MM.1S (cell line): Measurements from ENCODE around the gene VSTM4.

Experiments
- DNase-seq: peaks from one replicate; pipeline ENCODE4 v3.0.0-alpha.2; 2015
- H2AFZ ChIP-seq: fragments of 300-600 bp; sonication (generic); 2 replicates; pipeline ENCODE4 v1.6.0; 2016; ENCODE audit warnings: antibody characterized with exemption, low read length
- H3F3A ChIP-seq: fragments of 300-600 bp; sonication (generic); 2 replicates; pipeline ENCODE4 v1.6.1; 2016; ENCODE audit warnings: mild to moderate bottlenecking, antibody characterized with exemption, low read length, moderate library complexity, mixed read lengths; ENCODE audit not compliant: insufficient read depth
- H3K27ac ChIP-seq: fragments of 300-600 bp; sonication (generic); 2 replicates; pipeline ENCODE4 v1.5.1; 2016; ENCODE audit warnings: mild to moderate bottlenecking, low read length
- H3K27me3 ChIP-seq: fragments of 300-600 bp; sonication (generic); replicated peaks from 2 replicates; pipeline ENCODE4 v1.6.0; 2016; ENCODE audit warnings: low read length; ENCODE audit not compliant: insufficient read depth
- H3K36me3 ChIP-seq: fragments of 300-600 bp; sonication (generic); replicated peaks from 2 replicates; pipeline ENCODE4 v1.6.1; 2016; ENCODE audit warnings: mild to moderate bottlenecking, low read length, mixed read lengths; ENCODE audit not compliant: insufficient read depth
- H3K4me1 ChIP-seq: fragments of 300-600 bp; sonication (generic); 2 replicates; pipeline ENCODE4 v1.6.1; 2016; ENCODE audit warnings: low read length, mixed read lengths
- H3K4me2 ChIP-seq: fragments of 300-600 bp; sonication (generic); 2 replicates; pipeline ENCODE4 v1.6.0; 2016; ENCODE audit warnings: low read depth, low read length
- H3K4me3 ChIP-seq: fragments of 300-600 bp; sonication (generic); 2 replicates; pipeline ENCODE4 v1.5.1; 2016; ENCODE audit warnings: low read length, mixed read lengths
- H3K79me2 ChIP-seq: fragments of 300-600 bp; sonication (generic); 2 replicates; pipeline ENCODE4 v1.6.1; 2016; ENCODE audit warnings: mixed run types, low read length, mixed read lengths
- H3K9ac ChIP-seq: fragments of 300-600 bp; sonication (generic); 2 replicates; pipeline ENCODE4 v1.6.1; 2016; ENCODE audit warnings: low read length, mixed read lengths
- H3K9me2 ChIP-seq: fragments of 300-600 bp; sonication (generic); replicated peaks from 2 replicates; pipeline ENCODE4 v1.6.1; 2016; ENCODE audit warnings: mild to moderate bottlenecking, low read length, mixed read lengths; ENCODE audit not compliant: insufficient read depth
- H3K9me3 ChIP-seq: fragments of 300-600 bp; sonication (generic); replicated peaks from 2 replicates; pipeline ENCODE4 v1.6.1; 2016; ENCODE audit warnings: mild to moderate bottlenecking, low read length, mixed read lengths; ENCODE audit not compliant: insufficient read depth
- H4K20me1 ChIP-seq: fragments of 300-600 bp; sonication (generic); 2 replicates; pipeline ENCODE4 v1.6.1; 2016; ENCODE audit warnings: mild to moderate bottlenecking, low read length, moderate library complexity, mixed read lengths; ENCODE audit not compliant: insufficient read depth
- EZH2 ChIP-seq: fragments of 300-600 bp; sonication (generic); optimal IDR thresholded peaks from 2 replicates; pipeline ENCODE3; 2017; ENCODE audit warnings: low read depth, mild to moderate bottlenecking, antibody characterized with exemption, low read length, mixed read lengths
- EZH2phosphoT487 ChIP-seq: fragments of 300-600 bp; sonication (generic); IDR thresholded peaks from 2 replicates; pipeline ENCODE4 v1.6.1; 2018; ENCODE audit warnings: antibody characterized with exemption, low read length
- TF ChIP-seq, protein P1 (sequence below): fragments of 300-600 bp; sonication (generic); IDR thresholded peaks from 2 replicates; pipeline ENCODE4 v1.5.1; 2016; ENCODE audit warnings: antibody characterized with exemption, low read length, mixed read lengths

The VSTM4 gene

GRCh38 chr10:49072166-49072885 lies 43.0 kb downstream of the VSTM4 start:
- no peaks in the 10 kb centered on the region for H3K9me2 ChIP-seq
- peaks cover 16% of the 10 kb centered on the region for H3K4me1 ChIP-seq
- peaks cover 11% of the 10 kb centered on the region; the same call in 1 of the 2 replicates for H3F3A ChIP-seq
- H3K9ac ChIP-seq, result no peak overlapping the region
- H2AFZ ChIP-seq, result no peak overlapping the region
- DNase-seq, result no peak
- H4K20me1 ChIP-seq, result no peaks in the 10 kb centered on the region
- no peak overlapping the region for H3K27ac ChIP-seq
- no peaks in the 10 kb centered on the region for H3K27me3 ChIP-seq
- no peak for TF ChIP-seq EZH2
- TF ChIP-seq, protein P1, sequence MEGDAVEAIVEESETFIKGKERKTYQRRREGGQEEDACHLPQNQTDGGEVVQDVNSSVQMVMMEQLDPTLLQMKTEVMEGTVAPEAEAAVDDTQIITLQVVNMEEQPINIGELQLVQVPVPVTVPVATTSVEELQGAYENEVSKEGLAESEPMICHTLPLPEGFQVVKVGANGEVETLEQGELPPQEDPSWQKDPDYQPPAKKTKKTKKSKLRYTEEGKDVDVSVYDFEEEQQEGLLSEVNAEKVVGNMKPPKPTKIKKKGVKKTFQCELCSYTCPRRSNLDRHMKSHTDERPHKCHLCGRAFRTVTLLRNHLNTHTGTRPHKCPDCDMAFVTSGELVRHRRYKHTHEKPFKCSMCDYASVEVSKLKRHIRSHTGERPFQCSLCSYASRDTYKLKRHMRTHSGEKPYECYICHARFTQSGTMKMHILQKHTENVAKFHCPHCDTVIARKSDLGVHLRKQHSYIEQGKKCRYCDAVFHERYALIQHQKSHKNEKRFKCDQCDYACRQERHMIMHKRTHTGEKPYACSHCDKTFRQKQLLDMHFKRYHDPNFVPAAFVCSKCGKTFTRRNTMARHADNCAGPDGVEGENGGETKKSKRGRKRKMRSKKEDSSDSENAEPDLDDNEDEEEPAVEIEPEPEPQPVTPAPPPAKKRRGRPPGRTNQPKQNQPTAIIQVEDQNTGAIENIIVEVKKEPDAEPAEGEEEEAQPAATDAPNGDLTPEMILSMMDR, result no peak
- no peak for TF ChIP-seq EZH2phosphoT487
- H3K9me3 ChIP-seq, result no peaks in the 10 kb centered on the region
- no peaks in the 10 kb centered on the region for H3K36me3 ChIP-seq
- H3K4me3 ChIP-seq, result no peak overlapping the region
- no peaks in the 10 kb centered on the region for H3K79me2 ChIP-seq
- H3K4me2 ChIP-seq, result no peak overlapping the region

GRCh38 chr10:49071160-49071761 lies 44.1 kb downstream of the VSTM4 start:
- no peak overlapping the region for H2AFZ ChIP-seq
- no peak for DNase-seq
- no peaks in the 10 kb centered on the region for H3K9me3 ChIP-seq
- no peaks in the 10 kb centered on the region for H3K9me2 ChIP-seq
- peaks cover 6% of the 10 kb centered on the region for H3K4me1 ChIP-seq
- no peaks in the 10 kb centered on the region for H3K36me3 ChIP-seq
- peaks cover 3% of the 10 kb centered on the region; the same call in 1 of the 2 replicates for H3F3A ChIP-seq
- no peak overlapping the region for H3K27ac ChIP-seq
- no peaks in the 10 kb centered on the region for H3K27me3 ChIP-seq
- H3K79me2 ChIP-seq, result no peaks in the 10 kb centered on the region
- TF ChIP-seq EZH2, result no peak
- TF ChIP-seq, protein P1, result no peak
- no peak for TF ChIP-seq EZH2phosphoT487
- no peak overlapping the region for H3K4me2 ChIP-seq
- no peak overlapping the region for H3K4me3 ChIP-seq
- no peaks in the 10 kb centered on the region for H4K20me1 ChIP-seq
- no peak overlapping the region for H3K9ac ChIP-seq

- H3K4me1 ChIP-seq, result 0 out of 2 replicates have a peak, but pooled peaks cover under 1% of the 10 kb centered on the region
- H3K9me2 ChIP-seq, result no peaks in the 10 kb centered on the region
- H3K9ac ChIP-seq, result no peak overlapping the region
- no peaks in the 10 kb centered on the region for H3K27me3 ChIP-seq
- no peak overlapping the region for H2AFZ ChIP-seq
- no peaks in the 10 kb centered on the region for H4K20me1 ChIP-seq
- no peaks in the 10 kb centered on the region for H3F3A ChIP-seq
- H3K79me2 ChIP-seq, result no peaks in the 10 kb centered on the region
- H3K36me3 ChIP-seq, result no peaks in the 10 kb centered on the region
- no peaks in the 10 kb centered on the region for H3K9me3 ChIP-seq
- DNase-seq, result no peak
- no peak overlapping the region for H3K4me3 ChIP-seq
- H3K4me2 ChIP-seq, result no peak overlapping the region
- TF ChIP-seq, protein P1, result no peak
- TF ChIP-seq EZH2phosphoT487, result no peak
- TF ChIP-seq EZH2, result no peak
- no peak overlapping the region for H3K27ac ChIP-seq
Measured at GRCh38 chr10:49070701-49071100, 44.6 kb downstream of the VSTM4 start.
